Loucy (cell line): ENCODE measurements around the gene RUNX2.

Experiments used
- H2AFZ ChIP-seq: fragments of 200-600 bp; sonication (generic); 2 replicates; pipeline ENCODE4 v1.6.0; 2016; ENCODE audit warnings: antibody characterized with exemption, mild to moderate bottlenecking, low read length, moderate library complexity
- H3F3A ChIP-seq: fragments of 200-600 bp; 2 replicates; pipeline ENCODE4 v1.6.0; 2016; ENCODE audit warnings: antibody characterized with exemption, low read depth, mild to moderate bottlenecking
- H3K27me3 ChIP-seq: fragments of 200-600 bp; sonication (generic); 2 replicates; pipeline ENCODE4 v1.6.1; 2014; ENCODE audit warnings: low read length, mild to moderate bottlenecking; ENCODE audit not compliant: insufficient read depth, poor library complexity, severe bottlenecking
- H3K36me3 ChIP-seq: fragments of 200-600 bp; sonication (generic); 2 replicates; pipeline ENCODE4 v1.6.1; 2016; ENCODE audit warnings: low read length; ENCODE audit not compliant: insufficient read depth
- H3K4me1 ChIP-seq: fragments of 200-600 bp; sonication (generic); 2 replicates; pipeline ENCODE4 v1.5.1; 2014; ENCODE audit warnings: low read length, mild to moderate bottlenecking; ENCODE audit not compliant: insufficient read depth, poor library complexity, severe bottlenecking
- H3K4me2 ChIP-seq: fragments of 200-600 bp; sonication (generic); 2 replicates; pipeline ENCODE4 v1.6.0; 2014; ENCODE audit warnings: antibody characterized with exemption, low read length, low read depth, mild to moderate bottlenecking; ENCODE audit not compliant: poor library complexity, severe bottlenecking
- H3K4me3 ChIP-seq: fragments of 200-600 bp; sonication (generic); 2 replicates; pipeline ENCODE4 v1.5.1; 2014; ENCODE audit warnings: low read length, mild to moderate bottlenecking, mixed read lengths; ENCODE audit not compliant: poor library complexity, severe bottlenecking
- H3K79me2 ChIP-seq: fragments of 200-600 bp; sonication (generic); 2 replicates; pipeline ENCODE4 v1.6.1; 2014; ENCODE audit warnings: low read length; ENCODE audit not compliant: insufficient read depth
- H3K9ac ChIP-seq: fragments of 200-600 bp; sonication (generic); 2 replicates; pipeline ENCODE4 v1.6.0; 2014; ENCODE audit warnings: mild to moderate bottlenecking, low read depth, low read length, moderate library complexity; ENCODE audit not compliant: poor library complexity, severe bottlenecking
- H3K9me2 ChIP-seq: fragments of 200-600 bp; sonication (generic); replicated peaks from 2 replicates; pipeline ENCODE4 v1.6.1; 2016; ENCODE audit warnings: low read depth, low read length, mixed read lengths
- H3K9me3 ChIP-seq: fragments of 200-600 bp; sonication (generic); 2 replicates; pipeline ENCODE4 v1.6.1; 2014; ENCODE audit warnings: mild to moderate bottlenecking, antibody characterized with exemption, low read length, low read depth; ENCODE audit not compliant: insufficient read depth
- H4K20me1 ChIP-seq: fragments of 200-600 bp; sonication (generic); 2 replicates; pipeline ENCODE4 v1.6.0; 2014; ENCODE audit warnings: antibody characterized with exemption, low read length, mild to moderate bottlenecking; ENCODE audit not compliant: insufficient read depth, poor library complexity, severe bottlenecking
- EZH2phosphoT487 ChIP-seq: fragments of 200-600 bp; IDR thresholded peaks from 2 replicates; pipeline ENCODE4 v1.6.1; 2018; ENCODE audit warnings: antibody characterized with exemption, mild to moderate bottlenecking, moderate library complexity, borderline replicate concordance
- TF ChIP-seq, protein P1 (sequence below): fragments of 200-600 bp; sonication (generic); conservative IDR thresholded peaks from 2 replicates; pipeline ENCODE4 v1.5.1; 2014; ENCODE audit warnings: mild to moderate bottlenecking, antibody characterized with exemption, low read length

The RUNX2 gene

GRCh38 chr6:45483021-45483420 lies 154.9 kb downstream of the RUNX2 start:
- H3F3A ChIP-seq, result no peaks in the 10 kb centered on the region
- TF ChIP-seq, protein P1, sequence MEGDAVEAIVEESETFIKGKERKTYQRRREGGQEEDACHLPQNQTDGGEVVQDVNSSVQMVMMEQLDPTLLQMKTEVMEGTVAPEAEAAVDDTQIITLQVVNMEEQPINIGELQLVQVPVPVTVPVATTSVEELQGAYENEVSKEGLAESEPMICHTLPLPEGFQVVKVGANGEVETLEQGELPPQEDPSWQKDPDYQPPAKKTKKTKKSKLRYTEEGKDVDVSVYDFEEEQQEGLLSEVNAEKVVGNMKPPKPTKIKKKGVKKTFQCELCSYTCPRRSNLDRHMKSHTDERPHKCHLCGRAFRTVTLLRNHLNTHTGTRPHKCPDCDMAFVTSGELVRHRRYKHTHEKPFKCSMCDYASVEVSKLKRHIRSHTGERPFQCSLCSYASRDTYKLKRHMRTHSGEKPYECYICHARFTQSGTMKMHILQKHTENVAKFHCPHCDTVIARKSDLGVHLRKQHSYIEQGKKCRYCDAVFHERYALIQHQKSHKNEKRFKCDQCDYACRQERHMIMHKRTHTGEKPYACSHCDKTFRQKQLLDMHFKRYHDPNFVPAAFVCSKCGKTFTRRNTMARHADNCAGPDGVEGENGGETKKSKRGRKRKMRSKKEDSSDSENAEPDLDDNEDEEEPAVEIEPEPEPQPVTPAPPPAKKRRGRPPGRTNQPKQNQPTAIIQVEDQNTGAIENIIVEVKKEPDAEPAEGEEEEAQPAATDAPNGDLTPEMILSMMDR, result no peak
- no peak for TF ChIP-seq EZH2phosphoT487
- no peak overlapping the region for H2AFZ ChIP-seq
- H3K9me2 ChIP-seq, result no peaks in the 10 kb centered on the region
- no peak overlapping the region for H3K9ac ChIP-seq
- H3K4me1 ChIP-seq, result peaks cover 48% of the 10 kb centered on the region
- H3K27me3 ChIP-seq, result no peaks in the 10 kb centered on the region
- peaks cover 28% of the 10 kb centered on the region; the same call in 1 of the 2 replicates for H3K36me3 ChIP-seq
- H3K4me3 ChIP-seq, result no peak overlapping the region
- no peaks in the 10 kb centered on the region for H3K9me3 ChIP-seq
- H4K20me1 ChIP-seq, result no peaks in the 10 kb centered on the region
- peaks cover 85% of the 10 kb centered on the region for H3K79me2 ChIP-seq
- no peak overlapping the region for H3K4me2 ChIP-seq

DNA sequence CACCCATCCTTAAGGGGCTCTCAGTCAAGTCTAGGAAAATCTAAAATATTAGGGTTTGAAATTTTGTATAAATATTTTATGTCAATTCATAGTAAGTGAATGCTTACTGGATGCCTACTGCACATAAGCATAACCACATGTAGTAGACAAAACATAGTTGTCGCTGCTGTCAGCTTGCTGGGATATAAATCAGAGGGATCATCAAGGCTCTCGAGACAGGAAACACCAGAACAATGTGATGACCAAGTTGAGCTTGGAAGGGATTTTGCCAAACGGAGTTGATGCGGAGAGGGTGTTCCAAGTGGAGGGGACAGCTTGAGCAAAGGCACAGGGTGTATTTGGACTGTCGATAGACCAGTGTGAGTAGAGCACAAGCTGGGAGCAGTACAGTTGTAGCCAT lies 155.4 kb downstream of the RUNX2 start:
- H4K20me1 ChIP-seq, result no peaks in the 10 kb centered on the region
- H3K27me3 ChIP-seq, result no peaks in the 10 kb centered on the region
- no peak overlapping the region for H3K4me2 ChIP-seq
- no peak overlapping the region for H3K9ac ChIP-seq
- no peaks in the 10 kb centered on the region for H3F3A ChIP-seq
- no peak overlapping the region for H3K4me3 ChIP-seq
- no peaks in the 10 kb centered on the region for H3K9me2 ChIP-seq
- TF ChIP-seq, protein P1, result no peak
- no peak for TF ChIP-seq EZH2phosphoT487
- peaks cover 24% of the 10 kb centered on the region; the same call in 1 of the 2 replicates for H3K36me3 ChIP-seq
- H2AFZ ChIP-seq, result no peak overlapping the region
- no peaks in the 10 kb centered on the region for H3K9me3 ChIP-seq
- peaks cover 85% of the 10 kb centered on the region for H3K79me2 ChIP-seq
- H3K4me1 ChIP-seq, result peaks cover 48% of the 10 kb centered on the region

GRCh38 chr6:45486736-45487135 lies 158.6 kb downstream of the RUNX2 start:
- Histone ChIP-seq H3K9me2 (no peaks in the 10 kb centered on the region), H2AFZ (no peak overlapping the region), H4K20me1 (no peaks in the 10 kb centered on the region), H3K9ac (no peak overlapping the region), H3K4me2 (no peak overlapping the region), H3K79me2 (peaks cover 89% of the 10 kb centered on the region), H3F3A (0 out of 2 replicates have a peak, but pooled peaks cover 4% of the 10 kb centered on the region), H3K4me1 (peaks cover 59% of the 10 kb centered on the region), H3K4me3 (no peak overlapping the region), H3K36me3 (peaks cover 22% of the 10 kb centered on the region; the same call in 1 of the 2 replicates), H3K9me3 (no peaks in the 10 kb centered on the region), H3K27me3 (no peaks in the 10 kb centered on the region)
- TF ChIP-seq, protein P1, result no peak
- TF ChIP-seq EZH2phosphoT487, result no peak
